Measurements from ENCODE around the gene POU3F2. TPM values are rescaled to one million over a fixed set of nuclear protein-coding genes. Genes with fewer than 3 reads are reported as not detected.

POU3F2 gene
- total and polyA plus RNA-seq, 9 donors: 0.02 TPM; not detected in 8

DNA sequence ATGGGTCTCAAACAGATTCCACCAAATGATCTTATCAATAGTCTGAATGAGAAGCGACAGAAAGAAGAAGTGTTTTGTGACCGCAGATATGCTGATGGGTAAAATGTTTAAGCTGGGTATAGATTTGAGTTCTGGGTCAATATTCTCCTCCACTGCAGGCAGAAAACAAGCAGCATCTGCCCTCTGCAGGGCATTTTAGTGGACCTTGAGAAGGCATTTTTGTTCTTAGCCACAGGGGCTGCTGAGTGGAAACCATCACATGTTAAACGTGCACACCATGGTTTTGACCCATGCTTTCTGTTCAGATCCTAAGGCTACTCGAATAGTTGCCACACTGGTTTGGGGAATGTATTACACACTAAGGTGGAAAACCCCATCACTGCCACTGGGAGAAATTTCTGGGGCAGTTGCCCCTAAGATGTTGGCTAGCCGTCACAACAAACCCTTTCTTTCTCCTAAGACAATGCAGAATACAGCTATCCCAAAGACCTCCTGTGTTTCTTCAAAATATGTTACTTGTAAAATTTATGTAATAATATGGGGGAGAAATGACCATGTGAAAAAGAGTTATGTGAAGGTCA, 5.5 kb downstream of the POU3F2 start:
- Histone ChIP-seq H3K27ac (no peak overlapping the region), H3K9me3 (no peaks in the 10 kb centered on the region), H3K4me1 (ENCODE audit: insufficient read depth) (peaks cover 11% of the 10 kb centered on the region), H3K27me3 (no peaks in the 10 kb centered on the region), H3K36me3 (no peaks in the 10 kb centered on the region), H3K4me3 (no peak overlapping the region)
- 23 to 33% (median 26%) methylated on average over 5 of the region's 5 CpGs for WGBS, 3 donors
- TF ChIP-seq, protein P1, sequence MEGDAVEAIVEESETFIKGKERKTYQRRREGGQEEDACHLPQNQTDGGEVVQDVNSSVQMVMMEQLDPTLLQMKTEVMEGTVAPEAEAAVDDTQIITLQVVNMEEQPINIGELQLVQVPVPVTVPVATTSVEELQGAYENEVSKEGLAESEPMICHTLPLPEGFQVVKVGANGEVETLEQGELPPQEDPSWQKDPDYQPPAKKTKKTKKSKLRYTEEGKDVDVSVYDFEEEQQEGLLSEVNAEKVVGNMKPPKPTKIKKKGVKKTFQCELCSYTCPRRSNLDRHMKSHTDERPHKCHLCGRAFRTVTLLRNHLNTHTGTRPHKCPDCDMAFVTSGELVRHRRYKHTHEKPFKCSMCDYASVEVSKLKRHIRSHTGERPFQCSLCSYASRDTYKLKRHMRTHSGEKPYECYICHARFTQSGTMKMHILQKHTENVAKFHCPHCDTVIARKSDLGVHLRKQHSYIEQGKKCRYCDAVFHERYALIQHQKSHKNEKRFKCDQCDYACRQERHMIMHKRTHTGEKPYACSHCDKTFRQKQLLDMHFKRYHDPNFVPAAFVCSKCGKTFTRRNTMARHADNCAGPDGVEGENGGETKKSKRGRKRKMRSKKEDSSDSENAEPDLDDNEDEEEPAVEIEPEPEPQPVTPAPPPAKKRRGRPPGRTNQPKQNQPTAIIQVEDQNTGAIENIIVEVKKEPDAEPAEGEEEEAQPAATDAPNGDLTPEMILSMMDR (IDR thresholded peaks at IDR 0.05): no peak
- no peak for TF ChIP-seq POLR2A (IDR thresholded peaks at IDR 0.05)
- TF ChIP-seq EP300 (IDR thresholded peaks at IDR 0.05): no peak
- intact Hi-C loops (cut with DNase I): loop anchor here in 1 of 4 donors (10.0 kb wide), 1 partner anchor 1345 kb away; no protein-coding TSS in a partner anchor
- no peak for DNase-seq

GRCh38 chr6:98840385-98840784, 6.0 kb downstream of the POU3F2 start:
- Histone ChIP-seq H3K36me3 (no peaks in the 10 kb centered on the region), H3K4me3 (no peak overlapping the region), H3K27ac (no peak overlapping the region), H3K9me3 (no peaks in the 10 kb centered on the region), H3K27me3 (no peaks in the 10 kb centered on the region), H3K4me1 (ENCODE audit: insufficient read depth) (peaks cover 7% of the 10 kb centered on the region)
- 47 to 54% (median 54%) methylated on average over 6 of the region's 6 CpGs for WGBS, 3 donors
- TF ChIP-seq EP300 (IDR thresholded peaks at IDR 0.05): no peak
- TF ChIP-seq POLR2A (IDR thresholded peaks at IDR 0.05): no peak
- TF ChIP-seq, protein P1 (IDR thresholded peaks at IDR 0.05): no peak
- no peak for DNase-seq
- intact Hi-C loops (cut with DNase I): no loop called here

DNA sequence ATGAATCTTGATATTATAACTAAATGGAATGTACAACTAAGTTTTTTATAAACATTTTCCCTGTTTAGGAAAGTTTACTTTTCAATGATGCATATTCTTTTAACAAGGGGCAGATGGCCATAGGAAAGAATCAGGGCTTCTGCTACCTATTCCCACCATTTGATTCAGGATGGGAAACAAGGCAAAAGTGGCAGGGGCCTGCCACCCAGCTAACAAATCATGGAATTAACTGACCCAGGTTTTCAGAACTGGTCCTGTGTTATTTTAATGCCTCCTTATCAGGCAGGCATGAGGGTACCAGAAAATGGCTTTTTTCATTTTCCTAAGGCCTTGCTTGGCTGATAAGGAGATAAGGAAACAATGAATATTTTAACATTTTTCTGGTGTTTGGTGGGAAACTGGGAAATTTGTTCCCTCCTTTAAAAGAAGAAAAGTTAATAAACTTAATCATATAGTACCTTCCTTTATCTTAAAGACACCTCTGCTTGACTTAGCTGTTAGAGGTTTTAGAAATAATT, 6.7 kb downstream of the POU3F2 start:
- Histone ChIP-seq H3K4me1 (ENCODE audit: insufficient read depth) (peaks cover 2% of the 10 kb centered on the region), H3K27ac (no peak overlapping the region), H3K9me3 (no peaks in the 10 kb centered on the region), H3K4me3 (no peak overlapping the region), H3K36me3 (no peaks in the 10 kb centered on the region), H3K27me3 (no peaks in the 10 kb centered on the region)
- no peak for DNase-seq
- TF ChIP-seq, protein P1 (IDR thresholded peaks at IDR 0.05): no peak
- no peak for TF ChIP-seq EP300 (IDR thresholded peaks at IDR 0.05)
- TF ChIP-seq POLR2A (IDR thresholded peaks at IDR 0.05): no peak
- intact Hi-C loops (cut with DNase I): no loop called here

GRCh38 chr6:98841621-98842341, 7.4 kb downstream of the POU3F2 start:
- H3K4me3 ChIP-seq: no peak overlapping the region
- no peaks in the 10 kb centered on the region for H3K27me3 ChIP-seq
- intact Hi-C loops (cut with DNase I): no loop called here
- TF ChIP-seq EP300 (IDR thresholded peaks at IDR 0.05) (no peak), POLR2A (IDR thresholded peaks at IDR 0.05) (no peak)
- TF ChIP-seq, protein P1 (IDR thresholded peaks at IDR 0.05): no peak
- 24 to 29% (median 26%) methylated on average over 9 of the region's 9 CpGs for whole genome bisulfite sequencing, 3 donors
- no peaks in the 10 kb centered on the region for H3K36me3 ChIP-seq
- H3K4me1 ChIP-seq (ENCODE audit: insufficient read depth): peaks cover 2% of the 10 kb centered on the region
- no peak for DNase-seq
- H3K9me3 ChIP-seq: no peaks in the 10 kb centered on the region
- H3K27ac ChIP-seq: no peak overlapping the region
